Measurements from ENCODE around the gene ATP6AP1. TPM values are rescaled to one million over a fixed set of nuclear protein-coding genes. Genes with fewer than 3 reads are reported as not detected.

ATP6AP1 gene
- total and polyA plus RNA-seq, 9 of the 15 experiments (the other 6 are each of a cell fraction or from before 2014, with no cell fraction given): 8.3 to 90.5 (median 52.9) TPM

DNA sequence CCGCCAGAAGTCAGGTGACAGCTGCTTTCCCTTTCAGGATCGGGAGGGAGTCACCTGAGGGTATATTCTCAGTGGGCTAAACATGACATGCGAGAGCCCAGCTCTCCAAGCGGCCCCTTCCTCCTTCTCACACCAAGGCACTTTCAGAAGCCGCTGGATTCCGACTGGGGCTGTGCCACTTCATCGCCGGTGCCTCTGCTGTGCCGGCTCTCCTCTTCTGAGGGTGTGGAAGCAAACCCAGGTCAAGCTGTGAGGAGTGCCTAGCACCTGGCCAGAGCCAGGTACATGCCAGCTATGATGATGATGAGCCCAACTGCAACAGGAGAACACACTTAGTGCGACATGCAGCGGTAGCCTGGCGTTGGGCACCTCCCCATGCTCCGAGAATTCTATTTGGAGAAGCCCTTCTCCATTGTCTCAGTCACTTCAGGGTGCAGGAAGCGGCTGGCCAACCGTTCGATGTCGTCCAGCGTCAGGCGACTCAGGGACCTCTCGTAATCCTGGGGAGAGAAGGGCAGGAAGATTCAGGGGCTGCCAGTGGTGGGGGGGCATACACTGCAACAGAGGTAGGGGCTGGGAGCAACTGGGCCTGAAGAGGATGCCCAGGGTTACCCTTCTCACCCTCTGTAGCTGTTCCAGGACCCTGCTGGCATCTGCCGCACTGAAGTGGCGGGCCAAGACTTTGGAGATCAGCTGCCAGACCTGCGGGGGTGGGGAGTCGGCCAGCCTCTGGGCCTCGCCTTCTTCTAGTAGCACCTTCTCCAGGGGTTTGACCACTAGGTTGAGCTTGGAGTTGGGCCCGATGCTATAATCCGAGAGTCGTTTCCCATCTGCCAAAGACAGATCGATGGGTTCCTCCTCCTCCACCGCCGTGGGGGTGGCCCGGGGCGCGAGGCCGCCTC is 56.9 kb downstream of the ATP6AP1 start (continued):
- TF ChIP-seq, protein P1, sequence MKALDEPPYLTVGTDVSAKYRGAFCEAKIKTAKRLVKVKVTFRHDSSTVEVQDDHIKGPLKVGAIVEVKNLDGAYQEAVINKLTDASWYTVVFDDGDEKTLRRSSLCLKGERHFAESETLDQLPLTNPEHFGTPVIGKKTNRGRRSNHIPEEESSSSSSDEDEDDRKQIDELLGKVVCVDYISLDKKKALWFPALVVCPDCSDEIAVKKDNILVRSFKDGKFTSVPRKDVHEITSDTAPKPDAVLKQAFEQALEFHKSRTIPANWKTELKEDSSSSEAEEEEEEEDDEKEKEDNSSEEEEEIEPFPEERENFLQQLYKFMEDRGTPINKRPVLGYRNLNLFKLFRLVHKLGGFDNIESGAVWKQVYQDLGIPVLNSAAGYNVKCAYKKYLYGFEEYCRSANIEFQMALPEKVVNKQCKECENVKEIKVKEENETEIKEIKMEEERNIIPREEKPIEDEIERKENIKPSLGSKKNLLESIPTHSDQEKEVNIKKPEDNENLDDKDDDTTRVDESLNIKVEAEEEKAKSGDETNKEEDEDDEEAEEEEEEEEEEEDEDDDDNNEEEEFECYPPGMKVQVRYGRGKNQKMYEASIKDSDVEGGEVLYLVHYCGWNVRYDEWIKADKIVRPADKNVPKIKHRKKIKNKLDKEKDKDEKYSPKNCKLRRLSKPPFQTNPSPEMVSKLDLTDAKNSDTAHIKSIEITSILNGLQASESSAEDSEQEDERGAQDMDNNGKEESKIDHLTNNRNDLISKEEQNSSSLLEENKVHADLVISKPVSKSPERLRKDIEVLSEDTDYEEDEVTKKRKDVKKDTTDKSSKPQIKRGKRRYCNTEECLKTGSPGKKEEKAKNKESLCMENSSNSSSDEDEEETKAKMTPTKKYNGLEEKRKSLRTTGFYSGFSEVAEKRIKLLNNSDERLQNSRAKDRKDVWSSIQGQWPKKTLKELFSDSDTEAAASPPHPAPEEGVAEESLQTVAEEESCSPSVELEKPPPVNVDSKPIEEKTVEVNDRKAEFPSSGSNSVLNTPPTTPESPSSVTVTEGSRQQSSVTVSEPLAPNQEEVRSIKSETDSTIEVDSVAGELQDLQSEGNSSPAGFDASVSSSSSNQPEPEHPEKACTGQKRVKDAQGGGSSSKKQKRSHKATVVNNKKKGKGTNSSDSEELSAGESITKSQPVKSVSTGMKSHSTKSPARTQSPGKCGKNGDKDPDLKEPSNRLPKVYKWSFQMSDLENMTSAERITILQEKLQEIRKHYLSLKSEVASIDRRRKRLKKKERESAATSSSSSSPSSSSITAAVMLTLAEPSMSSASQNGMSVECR (CRISPR knock-in tag; IDR thresholded peaks at IDR 0.05): 0 out of 2 replicates have a peak, but pooled peaks have one; percentile 41
- TF ChIP-seq EGR1 (conservative IDR thresholded peaks at IDR 0.05) (peak; percentile 74), ZNF197 (CRISPR knock-in tag; IDR thresholded peaks at IDR 0.05; ENCODE audit: low read depth) (no peak), RB1 (IDR thresholded peaks at IDR 0.05; ENCODE audit: low read depth) (0 out of 2 replicates have a peak, but pooled peaks have one; percentile 4), CHD1 (IDR thresholded peaks at IDR 0.05; ENCODE audit: low read length) (peak; percentile 28), HMGN3 (IDR thresholded peaks at IDR 0.05; ENCODE audit: borderline replicate concordance, extremely low read depth, insufficient read length, low read depth, low read length) (peak; percentile 8), ZBTB17 (CRISPR knock-in tag; IDR thresholded peaks at IDR 0.05) (no peak), ZNF668 (CRISPR knock-in tag; IDR thresholded peaks at IDR 0.05) (no peak)
- TF ChIP-seq, protein P2, sequence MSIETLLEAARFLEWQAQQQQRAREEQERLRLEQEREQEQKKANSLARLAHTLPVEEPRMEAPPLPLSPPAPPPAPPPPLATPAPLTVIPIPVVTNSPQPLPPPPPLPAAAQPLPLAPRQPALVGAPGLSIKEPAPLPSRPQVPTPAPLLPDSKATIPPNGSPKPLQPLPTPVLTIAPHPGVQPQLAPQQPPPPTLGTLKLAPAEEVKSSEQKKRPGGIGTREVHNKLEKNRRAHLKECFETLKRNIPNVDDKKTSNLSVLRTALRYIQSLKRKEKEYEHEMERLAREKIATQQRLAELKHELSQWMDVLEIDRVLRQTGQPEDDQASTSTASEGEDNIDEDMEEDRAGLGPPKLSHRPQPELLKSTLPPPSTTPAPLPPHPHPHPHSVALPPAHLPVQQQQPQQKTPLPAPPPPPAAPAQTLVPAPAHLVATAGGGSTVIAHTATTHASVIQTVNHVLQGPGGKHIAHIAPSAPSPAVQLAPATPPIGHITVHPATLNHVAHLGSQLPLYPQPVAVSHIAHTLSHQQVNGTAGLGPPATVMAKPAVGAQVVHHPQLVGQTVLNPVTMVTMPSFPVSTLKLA (conservative IDR thresholded peaks at IDR 0.05): 0 out of 4 replicates have a peak, but pooled peaks of 1 of the 2 experiments have one; percentile 36
- TF ChIP-seq, protein P3, sequence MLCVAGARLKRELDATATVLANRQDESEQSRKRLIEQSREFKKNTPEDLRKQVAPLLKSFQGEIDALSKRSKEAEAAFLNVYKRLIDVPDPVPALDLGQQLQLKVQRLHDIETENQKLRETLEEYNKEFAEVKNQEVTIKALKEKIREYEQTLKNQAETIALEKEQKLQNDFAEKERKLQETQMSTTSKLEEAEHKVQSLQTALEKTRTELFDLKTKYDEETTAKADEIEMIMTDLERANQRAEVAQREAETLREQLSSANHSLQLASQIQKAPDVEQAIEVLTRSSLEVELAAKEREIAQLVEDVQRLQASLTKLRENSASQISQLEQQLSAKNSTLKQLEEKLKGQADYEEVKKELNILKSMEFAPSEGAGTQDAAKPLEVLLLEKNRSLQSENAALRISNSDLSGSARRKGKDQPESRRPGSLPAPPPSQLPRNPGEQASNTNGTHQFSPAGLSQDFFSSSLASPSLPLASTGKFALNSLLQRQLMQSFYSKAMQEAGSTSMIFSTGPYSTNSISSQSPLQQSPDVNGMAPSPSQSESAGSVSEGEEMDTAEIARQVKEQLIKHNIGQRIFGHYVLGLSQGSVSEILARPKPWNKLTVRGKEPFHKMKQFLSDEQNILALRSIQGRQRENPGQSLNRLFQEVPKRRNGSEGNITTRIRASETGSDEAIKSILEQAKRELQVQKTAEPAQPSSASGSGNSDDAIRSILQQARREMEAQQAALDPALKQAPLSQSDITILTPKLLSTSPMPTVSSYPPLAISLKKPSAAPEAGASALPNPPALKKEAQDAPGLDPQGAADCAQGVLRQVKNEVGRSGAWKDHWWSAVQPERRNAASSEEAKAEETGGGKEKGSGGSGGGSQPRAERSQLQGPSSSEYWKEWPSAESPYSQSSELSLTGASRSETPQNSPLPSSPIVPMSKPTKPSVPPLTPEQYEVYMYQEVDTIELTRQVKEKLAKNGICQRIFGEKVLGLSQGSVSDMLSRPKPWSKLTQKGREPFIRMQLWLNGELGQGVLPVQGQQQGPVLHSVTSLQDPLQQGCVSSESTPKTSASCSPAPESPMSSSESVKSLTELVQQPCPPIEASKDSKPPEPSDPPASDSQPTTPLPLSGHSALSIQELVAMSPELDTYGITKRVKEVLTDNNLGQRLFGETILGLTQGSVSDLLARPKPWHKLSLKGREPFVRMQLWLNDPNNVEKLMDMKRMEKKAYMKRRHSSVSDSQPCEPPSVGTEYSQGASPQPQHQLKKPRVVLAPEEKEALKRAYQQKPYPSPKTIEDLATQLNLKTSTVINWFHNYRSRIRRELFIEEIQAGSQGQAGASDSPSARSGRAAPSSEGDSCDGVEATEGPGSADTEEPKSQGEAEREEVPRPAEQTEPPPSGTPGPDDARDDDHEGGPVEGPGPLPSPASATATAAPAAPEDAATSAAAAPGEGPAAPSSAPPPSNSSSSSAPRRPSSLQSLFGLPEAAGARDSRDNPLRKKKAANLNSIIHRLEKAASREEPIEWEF (CRISPR knock-in tag; IDR thresholded peaks at IDR 0.05): 0 out of 2 replicates have a peak, but pooled peaks have one; percentile 6

Data from K562 (cell line).